Activated T-cell treated with anti-CD3 and anti-CD28 coated beads, Interleukin-2, amount 50 U/mL, for 4 hours (primary cell): ENCODE measurements around the gene METTL2A. TPM values are rescaled to one million over a fixed set of nuclear protein-coding genes. Genes with fewer than 3 reads are reported as not detected.
"Not testable (repeated sequence)": the region's sequence is repeated elsewhere in the genome, so short reads cannot be mapped to it uniquely, and the experiment has no call there.

Experiments
- ATAC-seq, 2 donors: fragments of 200-7000 bp; cut with Tn5 transposase; one replicate each; pipeline ENCODE4 v1.10.0; 2021
- DNase-seq: peaks from one replicate; pipeline ENCODE4 v3.0.0-alpha.2; 2020
- H3K27me3 Mint-ChIP-seq: one replicate; pipeline ENCODE4 v1.8.0; 2021; ENCODE audit warnings: low read depth, mixed read lengths
- H3K36me3 Mint-ChIP-seq: one replicate; pipeline ENCODE4 v1.8.0; 2022; ENCODE audit warnings: mixed read lengths; ENCODE audit not compliant: insufficient read depth
- H3K4me1 Mint-ChIP-seq: one replicate; pipeline ENCODE4 v1.8.0; 2021; ENCODE audit warnings: low read depth, mixed read lengths
- H3K4me3 Mint-ChIP-seq: one replicate; pipeline ENCODE4 v1.8.0; 2021; ENCODE audit warnings: mild to moderate bottlenecking, moderate library complexity, mixed read lengths
- H3K9me3 Mint-ChIP-seq: one replicate; pipeline ENCODE4 v1.8.0; 2021; ENCODE audit warnings: mixed read lengths
- total RNA-seq, 3 donors: library from RNA; stranded (reverse); gene quantifications; one replicate each; pipeline ENCODE4 v1.2.1, GENCODE V29; 2021

METTL2A gene
- total RNA-seq, 3 donors from 2014 or later = 40.3 to 42.6 (median 41.0) TPM

DNA sequence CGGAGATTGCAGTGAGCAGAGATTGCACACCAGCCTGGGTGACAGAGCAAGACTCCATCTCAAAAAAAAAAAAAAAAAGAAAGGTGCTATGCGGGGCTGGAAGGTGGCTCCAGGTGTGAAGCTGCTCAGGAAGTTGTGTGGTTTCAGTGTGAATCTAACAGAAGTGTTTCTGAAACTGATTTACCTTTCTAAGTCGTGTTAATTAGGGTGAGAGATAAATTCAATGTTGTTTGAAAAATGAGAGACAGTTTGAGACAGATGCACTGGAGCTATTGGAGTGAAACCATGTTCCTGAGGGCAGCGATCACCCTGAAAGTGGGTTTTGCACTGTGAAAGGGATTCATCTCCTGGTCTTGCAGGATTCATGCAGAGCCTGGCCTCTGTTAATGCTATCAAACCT, 30.0 kb downstream of the METTL2A start:
- not testable (repeated sequence) for ATAC-seq, H3K9me3 Mint-ChIP-seq, DNase-seq

DNA sequence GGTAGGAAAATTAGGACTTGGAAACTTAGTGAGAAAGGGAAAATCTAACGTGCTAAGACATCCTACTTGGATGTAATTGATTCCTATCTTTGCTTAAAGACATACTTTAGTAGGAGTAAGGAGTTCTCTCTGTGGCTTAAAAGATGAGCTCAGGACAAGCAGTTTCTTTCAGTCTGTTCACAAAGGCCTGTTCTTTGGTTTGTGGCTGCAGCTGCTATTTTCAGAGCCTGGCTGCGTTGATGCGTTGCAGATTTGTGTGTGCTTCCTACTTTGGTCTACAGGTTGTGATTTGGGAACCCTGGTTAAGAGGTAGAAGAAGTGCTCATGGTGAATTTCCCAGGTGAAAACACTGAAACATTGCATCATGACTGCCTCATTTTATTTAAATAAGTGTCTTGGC, 30.4 kb downstream of the METTL2A start:
- not testable (repeated sequence) for H3K9me3 Mint-ChIP-seq, DNase-seq, H3K4me3 Mint-ChIP-seq, ATAC-seq, H3K27me3 Mint-ChIP-seq, H3K36me3 Mint-ChIP-seq
- H3K4me1 Mint-ChIP-seq = peaks cover 14% of the 10 kb centered on the region

More for the DNA sequence above, 30.0 kb downstream of the METTL2A start:
- H3K4me3 Mint-ChIP-seq, H3K27me3 Mint-ChIP-seq: not testable (repeated sequence)
- peaks cover 14% of the 10 kb centered on the region for H3K4me1 Mint-ChIP-seq
- H3K36me3 Mint-ChIP-seq = peaks cover 12% of the 10 kb centered on the region

DNA sequence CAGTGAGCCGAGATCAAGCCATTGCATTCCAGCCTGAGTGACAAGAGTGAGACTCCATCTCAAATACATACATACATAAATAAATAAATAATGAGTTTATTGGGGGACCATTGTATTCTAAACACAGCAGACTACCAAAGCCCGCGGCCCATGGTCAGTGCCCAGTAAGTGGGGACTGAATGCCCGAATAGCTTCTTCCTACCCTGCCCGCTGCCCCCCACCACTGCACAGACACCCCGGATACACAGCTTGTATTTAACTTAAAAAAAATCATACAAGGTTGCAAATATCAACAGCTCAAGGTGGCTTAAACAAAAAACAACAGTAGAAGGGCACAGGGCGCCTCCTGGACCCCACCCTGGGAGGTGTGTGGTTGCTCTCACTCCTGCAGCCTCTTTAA, 32.3 kb downstream of the METTL2A start:
- ATAC-seq (no peak), DNase-seq (no peak)
- H3K4me3 Mint-ChIP-seq = no peak overlapping the region
- H3K27me3 Mint-ChIP-seq = no peaks in the 10 kb centered on the region
- H3K9me3 Mint-ChIP-seq = no peaks in the 10 kb centered on the region
- H3K4me1 Mint-ChIP-seq = peaks cover 14% of the 10 kb centered on the region
- H3K36me3 Mint-ChIP-seq = peaks cover 4% of the 10 kb centered on the region

DNA sequence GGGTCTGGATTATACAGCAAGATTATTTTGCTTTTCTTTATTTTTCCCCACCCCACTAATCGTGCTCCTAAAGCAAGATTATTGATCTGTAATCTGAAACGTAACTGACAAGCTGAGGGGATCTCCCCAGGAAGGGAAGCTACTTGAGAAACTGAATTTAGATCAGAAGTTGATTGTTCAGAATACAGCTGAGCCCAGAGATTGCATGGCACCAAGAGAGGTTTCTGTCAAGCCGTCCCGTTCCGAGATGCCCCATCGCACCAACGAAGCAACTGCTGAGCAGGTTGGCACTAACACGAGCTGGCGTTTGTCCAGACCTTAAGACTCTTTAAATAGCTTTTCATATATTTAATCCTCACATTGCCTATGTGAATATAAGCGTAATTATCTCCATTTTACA, 34.8 kb downstream of the METTL2A start:
- not testable (repeated sequence) for H3K4me1 Mint-ChIP-seq, H3K27me3 Mint-ChIP-seq, H3K9me3 Mint-ChIP-seq, DNase-seq, H3K4me3 Mint-ChIP-seq, ATAC-seq, H3K36me3 Mint-ChIP-seq

DNA sequence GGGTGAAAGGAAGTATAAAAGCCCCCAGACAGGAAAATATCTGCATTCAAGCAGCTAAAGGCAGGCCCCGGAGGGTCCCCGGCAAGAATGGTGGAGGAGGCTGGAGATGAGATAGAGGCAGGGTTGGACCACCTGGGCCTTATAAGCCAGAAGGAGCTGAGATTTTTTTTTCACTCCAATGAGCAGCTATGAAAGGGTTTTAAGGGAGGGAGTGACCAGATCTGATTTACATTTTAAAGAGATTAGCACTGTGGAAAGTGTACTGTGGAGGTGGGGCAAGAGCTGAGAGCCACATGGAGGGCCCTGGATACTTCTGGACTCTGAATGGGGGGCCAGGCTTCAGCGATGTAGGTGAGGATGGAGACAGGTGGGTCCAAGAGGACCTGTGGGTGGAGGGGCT, 40.7 kb downstream of the METTL2A start:
- not testable (repeated sequence) for DNase-seq, ATAC-seq, H3K4me1 Mint-ChIP-seq, H3K9me3 Mint-ChIP-seq, H3K27me3 Mint-ChIP-seq, H3K36me3 Mint-ChIP-seq, H3K4me3 Mint-ChIP-seq

DNA sequence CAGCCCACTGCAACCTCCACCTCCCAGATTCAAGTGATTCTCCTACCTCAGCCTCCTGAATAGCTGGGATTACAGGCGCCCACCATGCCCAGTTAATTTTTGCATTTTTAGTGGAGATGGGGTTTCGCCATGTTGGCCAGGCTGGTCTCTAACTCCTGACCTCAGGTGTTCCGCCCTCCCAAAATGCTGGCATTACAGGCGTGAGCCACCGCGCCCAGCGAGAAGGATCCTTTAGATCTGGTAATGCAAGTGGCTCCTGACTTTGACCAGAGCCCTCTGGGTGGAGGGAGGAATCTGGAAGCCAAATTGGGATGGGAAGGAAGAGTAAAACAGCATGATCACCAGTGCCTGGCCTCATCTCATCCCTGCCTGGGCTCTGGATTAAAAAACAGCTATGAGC, 41.6 kb downstream of the METTL2A start:
- H3K4me1 Mint-ChIP-seq, H3K9me3 Mint-ChIP-seq, H3K27me3 Mint-ChIP-seq, H3K36me3 Mint-ChIP-seq, DNase-seq, H3K4me3 Mint-ChIP-seq, ATAC-seq: not testable (repeated sequence)

DNA sequence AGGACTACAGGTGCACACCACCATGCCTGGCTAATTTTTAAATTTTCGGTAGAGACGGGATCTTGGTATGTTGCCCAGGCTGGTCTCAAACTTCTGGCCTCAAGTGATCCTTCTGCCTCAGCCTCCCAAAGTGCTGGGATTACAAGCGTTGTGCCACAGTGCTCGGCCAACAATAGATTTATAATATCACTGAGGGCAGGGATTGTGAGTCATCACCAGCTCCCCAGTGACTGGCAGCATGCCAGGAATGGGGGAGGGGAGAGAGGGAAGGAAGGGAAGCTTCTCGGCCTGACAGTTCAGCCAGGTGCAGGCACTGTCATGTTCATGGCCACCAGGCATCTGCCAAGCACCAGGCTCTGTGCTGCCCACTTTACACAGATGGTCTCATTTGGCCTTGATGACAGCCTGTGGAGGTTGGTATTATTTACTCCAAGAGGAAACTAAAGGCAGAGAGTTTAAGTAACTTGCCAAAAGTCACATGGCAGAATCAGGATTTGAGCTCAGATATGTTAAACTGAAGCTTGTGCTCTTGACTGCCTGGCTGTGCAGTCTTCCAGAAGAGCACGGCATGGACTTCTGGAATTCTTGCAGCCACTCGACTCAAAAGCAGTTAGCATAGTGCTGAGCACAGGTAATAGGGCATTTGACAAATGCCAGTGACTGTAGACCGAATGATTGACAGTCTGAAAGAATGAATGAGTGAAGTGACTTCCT, 47.1 kb downstream of the METTL2A start:
- not testable (repeated sequence) for H3K9me3 Mint-ChIP-seq, H3K27me3 Mint-ChIP-seq, H3K36me3 Mint-ChIP-seq, H3K4me3 Mint-ChIP-seq, H3K4me1 Mint-ChIP-seq
- ATAC-seq (peak; percentile 53 to 54), DNase-seq (peak; percentile 65)

DNA sequence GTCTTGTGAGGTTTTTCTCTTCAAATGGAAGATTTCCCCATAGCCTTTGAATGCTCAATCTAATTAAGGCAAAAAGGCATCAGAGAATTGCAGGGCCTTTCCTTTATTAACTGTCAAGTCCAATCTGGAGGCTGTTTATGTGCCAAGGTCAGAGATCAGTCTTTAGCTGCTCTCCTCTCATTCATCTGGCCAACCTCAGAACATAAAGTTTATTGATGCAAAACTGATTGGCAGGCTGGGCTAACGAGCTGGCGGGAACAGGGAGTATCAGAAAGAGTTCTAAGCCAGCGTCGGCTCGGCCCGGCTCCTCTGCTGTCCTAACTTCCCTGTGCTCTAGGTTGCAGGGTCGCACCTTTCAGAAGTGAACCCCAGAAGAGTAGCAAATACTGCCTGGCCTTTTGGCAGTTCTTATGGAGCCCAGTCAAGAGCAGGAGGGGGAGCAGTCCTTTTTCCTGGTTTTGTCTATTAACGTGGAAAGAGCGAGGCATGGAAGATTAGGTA, 47.7 kb downstream of the METTL2A start:
- H3K36me3 Mint-ChIP-seq, H3K4me3 Mint-ChIP-seq, H3K9me3 Mint-ChIP-seq, H3K27me3 Mint-ChIP-seq, ATAC-seq, H3K4me1 Mint-ChIP-seq, DNase-seq: not testable (repeated sequence)

DNA sequence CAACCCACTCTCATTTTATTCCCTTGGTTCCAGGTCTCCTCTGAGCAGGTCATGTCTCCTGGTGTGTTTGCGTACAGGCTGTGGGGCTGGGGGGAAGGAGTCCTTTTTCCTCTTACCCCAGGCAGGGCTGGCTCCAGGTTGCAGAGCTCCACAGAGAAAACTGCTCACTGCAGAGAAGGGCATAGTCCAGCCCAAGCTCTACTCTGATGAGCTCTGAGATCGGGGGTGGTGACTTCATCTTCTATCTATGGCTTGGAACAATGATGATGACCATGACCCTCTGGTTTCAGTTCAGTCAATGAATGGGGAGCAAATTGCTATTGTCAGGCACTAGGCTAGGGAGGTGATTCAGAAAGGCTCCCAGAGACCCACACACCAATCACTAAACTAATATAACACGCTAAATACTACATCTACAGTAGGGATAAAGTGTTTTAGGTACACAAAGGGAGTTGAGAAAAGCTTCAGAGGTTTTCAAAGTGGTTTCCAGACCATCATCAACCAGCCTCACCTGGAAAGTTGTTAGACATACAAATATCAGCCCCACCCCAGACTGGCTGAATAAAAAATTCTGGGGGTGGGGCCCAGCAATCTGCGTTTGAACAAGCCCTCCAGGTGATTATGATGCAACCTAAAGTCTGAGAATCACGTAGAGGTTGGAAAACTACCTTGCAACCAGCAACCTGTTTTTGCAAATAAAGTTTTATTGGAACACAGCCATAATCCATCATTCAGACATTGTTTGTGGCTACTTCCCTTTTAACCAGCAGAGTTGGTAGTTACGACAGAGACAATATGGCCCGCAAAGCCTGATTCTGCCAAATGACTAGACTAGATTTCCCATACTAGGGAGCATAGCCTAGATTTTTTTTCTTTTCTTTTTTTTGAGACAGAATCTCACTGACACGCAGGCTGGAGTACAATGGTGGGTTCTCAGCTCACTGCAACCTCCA, 49.6 kb downstream of the METTL2A start:
- not testable (repeated sequence) for ATAC-seq, H3K27me3 Mint-ChIP-seq, H3K4me3 Mint-ChIP-seq, H3K9me3 Mint-ChIP-seq, DNase-seq, H3K36me3 Mint-ChIP-seq
- peaks cover 12% of the 10 kb centered on the region for H3K4me1 Mint-ChIP-seq

DNA sequence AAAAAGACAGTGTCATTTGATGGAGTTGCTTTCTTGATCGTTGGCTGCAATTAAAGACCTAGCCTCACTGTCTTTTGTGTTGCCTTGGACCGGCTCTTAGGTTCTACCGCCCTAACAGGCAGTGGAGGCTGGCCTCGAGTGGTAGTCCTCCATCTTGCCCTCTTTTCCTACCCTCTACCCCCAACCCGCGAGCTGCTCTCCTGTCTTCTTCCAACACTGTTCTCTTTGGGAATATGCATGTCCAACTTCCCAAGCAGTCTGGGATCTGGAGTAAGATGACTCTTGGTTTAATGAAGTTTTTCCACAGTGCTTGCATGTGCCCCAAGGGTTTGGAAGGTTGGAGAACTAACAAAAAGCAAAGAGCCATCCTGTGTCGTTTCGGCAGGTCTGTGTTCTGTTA, 53.4 kb downstream of the METTL2A start:
- not testable (repeated sequence) for H3K9me3 Mint-ChIP-seq, H3K36me3 Mint-ChIP-seq, ATAC-seq, DNase-seq, H3K27me3 Mint-ChIP-seq
- peak overlapping the region; percentile 81 for H3K4me3 Mint-ChIP-seq
- peaks cover 23% of the 10 kb centered on the region for H3K4me1 Mint-ChIP-seq

DNA sequence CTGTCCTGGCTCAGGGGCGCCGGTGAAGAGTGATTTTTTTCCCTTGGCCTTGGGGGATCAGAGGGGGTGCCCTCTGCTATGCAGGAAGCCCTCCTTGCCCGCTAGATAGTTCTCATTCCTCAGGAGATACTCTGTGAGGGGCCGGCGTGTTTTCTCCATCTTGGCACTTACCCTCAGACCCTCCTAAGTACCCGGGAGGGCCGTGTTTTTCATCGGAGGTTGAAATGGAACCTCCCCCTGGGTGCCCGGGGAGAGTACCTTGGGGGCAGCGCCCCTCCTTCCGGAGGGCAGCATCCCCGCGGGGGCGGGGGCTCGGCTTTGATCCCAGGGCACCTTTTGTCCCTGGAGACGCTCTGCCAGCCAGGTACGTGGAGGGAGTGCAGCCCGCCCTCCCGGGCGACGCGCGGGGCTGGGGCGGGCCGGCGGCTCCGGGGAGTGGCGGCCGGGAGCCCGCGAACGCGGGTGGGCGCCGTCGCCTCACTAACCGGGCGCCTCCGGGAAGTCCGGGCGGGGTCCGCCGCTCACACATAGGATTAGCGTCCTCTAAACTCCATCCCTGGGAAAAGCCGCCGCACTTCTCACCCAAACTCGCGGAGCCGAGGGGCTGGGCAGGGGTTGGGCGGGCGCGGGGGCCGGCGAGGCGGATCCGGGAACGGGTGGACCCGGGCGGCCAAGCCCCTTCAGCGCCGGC, 54.2 kb downstream of the METTL2A start:
- not testable (repeated sequence) for H3K9me3 Mint-ChIP-seq, H3K27me3 Mint-ChIP-seq, H3K36me3 Mint-ChIP-seq
- H3K4me3 Mint-ChIP-seq = peak overlapping the region; percentile 81
- DNase-seq (peak; percentile 14), ATAC-seq (peak; percentile 36 to 39)
- H3K4me1 Mint-ChIP-seq = peaks cover 28% of the 10 kb centered on the region

DNA sequence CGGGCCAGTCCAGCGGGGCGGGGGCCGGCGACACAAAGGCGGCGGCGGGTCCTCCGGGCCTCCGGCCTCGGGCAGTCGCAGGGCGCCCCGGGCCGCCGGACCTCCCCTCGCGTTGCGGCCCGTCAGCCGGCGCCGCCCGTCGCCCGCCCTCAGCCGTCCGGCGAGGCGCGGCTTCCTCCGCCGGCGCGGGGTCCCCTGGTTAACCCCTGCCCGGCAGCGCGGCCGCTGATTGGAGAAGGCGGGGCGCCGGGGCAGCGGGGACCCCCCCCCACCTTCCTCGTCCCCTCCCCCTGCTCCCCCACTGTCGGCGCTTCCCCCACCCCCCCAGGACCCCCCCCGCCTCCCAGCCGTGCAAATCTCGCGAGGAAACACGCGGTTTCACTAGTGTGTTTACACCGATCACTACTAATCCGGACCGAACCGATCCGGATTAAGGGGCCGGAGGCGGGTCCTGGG, 54.8 kb downstream of the METTL2A start, which contains the start of gene TLK2:
TLK2 (plus strand) TSS at position 402 of the 456 bp plus-strand sequence. CDS start 2,301 bp downstream, outside the sequence.
- peaks cover 6% of the 10 kb centered on the region for H3K36me3 Mint-ChIP-seq
- ATAC-seq (peak; percentile 81 to 85), DNase-seq (peak; percentile 80)
- no peaks in the 10 kb centered on the region for H3K27me3 Mint-ChIP-seq
- peak within 1 kb of the TSS; percentile 92 for H3K4me3 Mint-ChIP-seq
- H3K9me3 Mint-ChIP-seq = no peaks in the 10 kb centered on the region
- peaks cover 30% of the 10 kb centered on the region for H3K4me1 Mint-ChIP-seq

DNA sequence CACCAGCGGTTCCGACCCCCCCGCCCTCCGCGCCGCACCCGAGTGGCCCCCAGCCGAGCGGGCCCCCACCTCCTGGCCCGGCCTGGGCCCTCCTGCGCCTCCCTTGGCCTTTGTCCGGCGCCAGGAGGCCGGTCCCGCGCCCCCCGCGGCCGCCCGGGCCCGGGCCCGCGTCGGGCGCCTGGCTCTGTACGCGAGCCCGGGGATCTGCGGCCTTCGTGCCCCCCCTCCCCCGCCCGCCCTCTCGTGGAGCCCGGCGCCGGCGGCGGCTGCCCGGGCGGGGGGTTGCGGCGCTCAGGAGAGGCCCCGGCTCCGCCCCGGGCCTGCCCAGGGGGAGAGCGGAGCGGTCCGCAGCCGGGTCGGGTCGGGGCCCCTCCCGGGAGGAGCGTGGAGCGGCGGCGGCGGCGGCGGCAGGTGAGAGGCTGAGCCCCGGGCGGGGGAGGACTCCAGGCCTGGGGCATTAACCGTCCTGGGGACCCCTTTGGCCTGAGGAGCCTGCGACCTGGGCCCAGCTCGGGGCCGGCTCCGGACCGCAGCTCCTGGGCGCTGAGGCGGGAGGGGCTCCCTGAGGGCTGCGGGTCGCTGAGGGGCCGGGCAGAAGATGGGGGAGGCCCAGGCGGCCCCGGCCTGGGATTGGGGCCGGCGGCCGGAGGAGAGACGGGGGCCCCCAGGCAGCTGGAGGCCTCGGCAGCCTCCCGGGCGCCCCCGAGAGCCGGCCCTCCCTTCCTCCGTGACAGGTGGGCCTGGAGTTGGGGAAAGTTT, 55.4 kb downstream of the METTL2A start:
- Mint-ChIP-seq H3K4me3 (peak overlapping the region; percentile 92), H3K4me1 (peaks cover 32% of the 10 kb centered on the region)
- H3K27me3 Mint-ChIP-seq, H3K36me3 Mint-ChIP-seq, H3K9me3 Mint-ChIP-seq: not testable (repeated sequence)
- DNase-seq (peak; percentile 30), ATAC-seq (peak; percentile 42)
